Suprapubic skin (tissue), 3 donors: ENCODE data around the gene WWOX.

Source experiments
- EP300 ChIP-seq: sonication (generic); formaldehyde crosslinking; IDR thresholded peaks from one replicate; pipeline ENCODE4 v1.6.1; 2017; ENCODE audit warnings: antibody characterized with exemption
- POLR2A ChIP-seq, 2 donors: fragments of 450-650 bp; IDR thresholded peaks; one replicate each; pipeline ENCODE4 v1.6.1; 2017; ENCODE audit warnings: antibody characterized with exemption in 2 of 2, mild to moderate bottlenecking in 2 of 2, moderate library complexity in 2 of 2
- TF ChIP-seq, protein P1 (sequence below), 2 donors: fragments of 200-600 bp in 1 of 2; fragments of 450-650 bp in 1 of 2; sonication (generic) in 1 of 2; IDR thresholded peaks; one replicate each; pipeline ENCODE4 v1.5.1; 2016 to 2019; ENCODE audit warnings: antibody characterized with exemption in 2 of 2, mild to moderate bottlenecking in 1 of 2, moderate library complexity in 1 of 2

DNA sequence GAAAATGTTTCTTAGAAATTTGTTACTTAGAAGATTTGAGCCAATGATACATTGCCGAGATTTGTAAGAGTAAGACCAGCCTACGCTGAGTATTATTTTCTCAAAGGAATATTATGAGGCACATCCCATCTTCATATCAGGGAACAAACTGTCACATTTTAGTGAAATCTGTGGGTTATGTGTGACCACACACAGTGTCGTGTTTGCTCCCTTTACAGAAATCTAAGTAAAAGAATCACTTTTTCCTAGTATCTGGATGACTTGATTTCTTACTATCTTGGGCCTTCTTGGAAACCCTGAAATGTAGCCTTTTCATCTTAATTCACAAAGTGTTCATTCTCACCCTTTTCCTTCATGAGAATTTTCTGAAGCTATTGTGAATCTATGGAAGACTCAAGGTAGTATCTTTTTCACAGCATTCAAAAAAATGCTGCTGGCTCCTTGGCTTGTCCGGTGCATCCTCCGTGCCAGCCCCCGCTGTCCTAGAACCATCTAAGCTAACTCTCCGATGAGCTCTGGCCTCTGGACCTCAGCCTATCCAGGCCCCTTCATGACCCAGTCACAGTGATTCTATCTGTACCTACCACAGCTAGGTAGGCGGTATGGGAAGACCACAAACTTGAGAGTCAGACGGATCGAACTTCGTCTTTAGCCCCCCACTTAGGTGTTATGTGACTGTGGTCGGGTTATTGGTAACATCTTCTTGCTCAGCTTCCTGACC lies 976.8 kb downstream of the WWOX start:
- TF ChIP-seq, protein P1, sequence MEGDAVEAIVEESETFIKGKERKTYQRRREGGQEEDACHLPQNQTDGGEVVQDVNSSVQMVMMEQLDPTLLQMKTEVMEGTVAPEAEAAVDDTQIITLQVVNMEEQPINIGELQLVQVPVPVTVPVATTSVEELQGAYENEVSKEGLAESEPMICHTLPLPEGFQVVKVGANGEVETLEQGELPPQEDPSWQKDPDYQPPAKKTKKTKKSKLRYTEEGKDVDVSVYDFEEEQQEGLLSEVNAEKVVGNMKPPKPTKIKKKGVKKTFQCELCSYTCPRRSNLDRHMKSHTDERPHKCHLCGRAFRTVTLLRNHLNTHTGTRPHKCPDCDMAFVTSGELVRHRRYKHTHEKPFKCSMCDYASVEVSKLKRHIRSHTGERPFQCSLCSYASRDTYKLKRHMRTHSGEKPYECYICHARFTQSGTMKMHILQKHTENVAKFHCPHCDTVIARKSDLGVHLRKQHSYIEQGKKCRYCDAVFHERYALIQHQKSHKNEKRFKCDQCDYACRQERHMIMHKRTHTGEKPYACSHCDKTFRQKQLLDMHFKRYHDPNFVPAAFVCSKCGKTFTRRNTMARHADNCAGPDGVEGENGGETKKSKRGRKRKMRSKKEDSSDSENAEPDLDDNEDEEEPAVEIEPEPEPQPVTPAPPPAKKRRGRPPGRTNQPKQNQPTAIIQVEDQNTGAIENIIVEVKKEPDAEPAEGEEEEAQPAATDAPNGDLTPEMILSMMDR (IDR thresholded peaks at IDR 0.05): no peak
- no peak for TF ChIP-seq POLR2A (IDR thresholded peaks at IDR 0.05)
- no peak for TF ChIP-seq EP300
